CD1c-positive myeloid dendritic cell (primary cell): ENCODE data around the gene PFN1.

ENCODE experiments used
- DNase-seq: peaks from one replicate; pipeline ENCODE4 v3.0.0-alpha.2; 2016; ENCODE audit errors: extremely low spot score

Gene PFN1

DNA sequence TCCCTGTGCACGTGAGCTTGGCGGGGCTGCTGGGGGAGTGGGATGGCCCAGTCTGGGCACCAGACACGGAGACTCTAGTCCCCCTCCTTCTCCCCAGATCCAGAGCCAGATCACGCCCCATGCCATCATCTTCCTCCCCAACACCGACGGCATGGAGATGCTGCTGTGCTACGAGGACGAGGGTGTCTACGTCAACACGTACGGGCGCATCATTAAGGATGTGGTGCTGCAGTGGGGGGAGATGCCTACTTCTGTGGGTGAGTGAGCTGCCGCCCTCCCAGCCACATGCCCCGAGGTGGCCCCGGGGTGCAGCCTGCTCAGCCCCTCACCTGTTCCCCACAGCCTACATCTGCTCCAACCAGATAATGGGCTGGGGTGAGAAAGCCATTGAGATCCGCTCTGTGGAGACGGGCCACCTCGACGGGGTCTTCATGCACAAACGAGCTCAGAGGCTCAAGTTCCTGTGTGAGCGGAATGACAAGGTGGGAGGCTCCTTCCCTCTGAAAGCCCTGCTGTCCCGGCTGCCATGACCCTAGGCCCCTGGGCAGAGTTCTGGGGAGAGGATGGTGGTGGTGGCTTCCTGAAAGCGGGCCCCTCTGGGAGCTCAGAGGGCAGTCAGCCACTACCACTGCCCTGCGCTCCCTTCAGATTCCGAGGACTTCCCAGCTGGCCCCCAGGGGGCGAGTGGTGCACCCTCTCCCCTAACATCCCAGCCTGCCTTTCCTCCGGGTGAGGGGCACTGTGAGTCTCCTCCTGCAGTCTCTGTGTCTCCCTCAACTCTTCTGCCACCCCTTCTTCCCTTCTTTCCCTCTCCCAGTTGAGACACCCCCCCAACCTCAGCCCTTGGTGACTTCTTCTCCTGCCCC, 51.8 kb downstream of the PFN1 start:
- DNase-seq: no peak

DNA sequence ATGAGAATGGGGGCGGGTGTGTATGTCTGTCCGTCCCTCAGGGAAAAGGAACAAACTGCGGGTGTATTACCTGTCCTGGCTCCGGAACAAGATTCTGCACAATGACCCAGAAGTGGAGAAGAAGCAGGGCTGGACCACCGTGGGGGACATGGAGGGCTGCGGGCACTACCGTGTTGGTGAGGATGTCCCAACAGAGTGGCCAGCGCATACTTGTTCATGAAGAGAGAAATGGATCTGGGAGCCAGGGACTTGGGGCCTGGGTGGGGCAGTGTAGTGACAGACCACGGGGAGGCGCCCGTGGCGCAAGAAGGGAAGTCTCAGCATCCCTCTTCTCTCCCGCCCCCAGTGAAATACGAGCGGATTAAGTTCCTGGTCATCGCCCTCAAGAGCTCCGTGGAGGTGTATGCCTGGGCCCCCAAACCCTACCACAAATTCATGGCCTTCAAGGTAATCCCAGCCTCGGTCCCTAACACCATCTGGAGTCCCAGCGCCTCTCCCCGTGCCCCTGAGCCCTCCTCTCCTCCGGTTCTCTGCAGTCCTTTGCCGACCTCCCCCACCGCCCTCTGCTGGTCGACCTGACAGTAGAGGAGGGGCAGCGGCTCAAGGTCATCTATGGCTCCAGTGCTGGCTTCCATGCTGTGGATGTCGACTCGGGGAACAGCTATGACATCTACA, 52.5 kb downstream of the PFN1 start:
- DNase-seq: peak; percentile 59
